Activated CD4-positive, alpha-beta T cell treated with anti-CD3 and anti-CD28 coated beads for 4 hours (primary cell): ENCODE measurements around the gene CYCS.
"Not testable (repeated sequence)": the region's sequence is repeated elsewhere in the genome, so short reads cannot be mapped to it uniquely, and the experiment has no call there.

Experiments
- DNase-seq, 2 donors: peaks; one replicate each; pipeline ENCODE4 v3.0.0-alpha.2; 2020

CYCS gene

GRCh38 chr7:25117226-25118047 lies 7.6 kb downstream of the CYCS start:
- DNase-seq: no peak

GRCh38 chr7:25116621-25117020 lies 8.4 kb downstream of the CYCS start:
- DNase-seq: no peak

GRCh38 chr7:25110514-25110913 lies 14.5 kb downstream of the CYCS start:
- not testable (repeated sequence) for DNase-seq

GRCh38 chr7:25109276-25109675 lies 15.8 kb downstream of the CYCS start:
- DNase-seq: no peak

- DNase-seq: no peak
Measured at GRCh38 chr7:25105911-25106310, 19.1 kb downstream of the CYCS start.

- no peak for DNase-seq
Measured at GRCh38 chr7:25103773-25104172, 21.3 kb downstream of the CYCS start.

- DNase-seq: no peak
Measured at GRCh38 chr7:25101817-25102216, 23.2 kb downstream of the CYCS start.

GRCh38 chr7:25098096-25099046 lies 26.7 kb downstream of the CYCS start:
- peak; percentile 51 to 58 for DNase-seq

- DNase-seq: no peak
Measured at GRCh38 chr7:25095516-25096345, 29.3 kb downstream of the CYCS start.

GRCh38 chr7:25093268-25093826 lies 31.7 kb downstream of the CYCS start:
- peak; percentile 67 to 81 for DNase-seq

GRCh38 chr7:25091779-25092178 lies 33.3 kb downstream of the CYCS start:
- no peak for DNase-seq

GRCh38 chr7:25091176-25091575 lies 33.9 kb downstream of the CYCS start:
- no peak for DNase-seq

- DNase-seq: no peak
Measured at GRCh38 chr7:25090374-25090773, 34.7 kb downstream of the CYCS start.

- no peak for DNase-seq
Measured at GRCh38 chr7:25087855-25088254, 37.2 kb downstream of the CYCS start.

- no peak for DNase-seq
Measured at GRCh38 chr7:25084821-25085220, 40.2 kb downstream of the CYCS start.

GRCh38 chr7:25083201-25083600 lies 41.9 kb downstream of the CYCS start:
- DNase-seq: no peak

- not testable (repeated sequence) for DNase-seq
Measured at GRCh38 chr7:25082041-25082440, 43.0 kb downstream of the CYCS start.

- DNase-seq: no peak
Measured at GRCh38 chr7:25077096-25077495, 48.0 kb downstream of the CYCS start.

- peak in 1 of 2 donors; percentile 8 for DNase-seq
Measured at GRCh38 chr7:25075459-25075858, 49.6 kb downstream of the CYCS start.

- no peak for DNase-seq
Measured at GRCh38 chr7:25073451-25073850, 51.6 kb downstream of the CYCS start.
